Measurements from ENCODE around the gene CNTRL. TPM values are rescaled to one million over a fixed set of nuclear protein-coding genes. Genes with fewer than 3 reads are reported as not detected.

The CNTRL gene
- total RNA-seq, 1 donor from 2014 or later: 18.2 TPM

GRCh38 chr9:121153642-121154041 is 78.9 kb downstream of the CNTRL start:
- Mint-ChIP-seq H3K9me3 (ENCODE audit: low read depth) (no peaks in the 10 kb centered on the region), H3K36me3 (ENCODE audit: insufficient read depth) (peaks cover 20% of the 10 kb centered on the region), H3K27ac (no peak overlapping the region), H3K4me1 (ENCODE audit: low read depth) (no peaks in the 10 kb centered on the region), H3K4me3 (ENCODE audit: low read depth) (no peak overlapping the region), H3K27me3 (no peaks in the 10 kb centered on the region)
- TF ChIP-seq CTCF (IDR thresholded peaks at IDR 0.05; ENCODE audit: unreplicated experiment): no peak
- DNase-seq (ENCODE audit: low spot score, unreplicated experiment): no peak

DNA sequence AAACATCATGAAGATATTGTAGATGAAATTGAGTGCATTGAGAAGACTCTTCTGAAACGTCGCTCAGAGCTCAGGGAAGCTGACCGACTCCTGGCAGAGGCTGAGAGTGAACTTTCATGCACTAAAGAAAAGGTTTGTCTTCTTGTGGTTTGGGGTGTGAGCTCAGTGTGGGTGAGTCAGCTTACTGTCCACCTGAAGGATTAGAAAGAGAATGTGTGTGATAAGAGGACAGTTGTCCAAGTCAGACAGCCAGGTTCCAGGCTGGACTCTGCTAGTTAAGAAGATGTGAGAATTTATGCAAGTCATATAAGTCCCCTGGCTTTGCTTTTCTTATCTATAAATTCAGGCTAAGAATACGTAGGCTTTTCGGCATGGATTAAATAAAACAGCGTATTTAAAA is 80.0 kb downstream of the CNTRL start:
- H3K27ac Mint-ChIP-seq: no peak overlapping the region
- peaks cover 17% of the 10 kb centered on the region for H3K36me3 Mint-ChIP-seq (ENCODE audit: insufficient read depth)
- no peaks in the 10 kb centered on the region for H3K9me3 Mint-ChIP-seq (ENCODE audit: low read depth)
- no peaks in the 10 kb centered on the region for H3K4me1 Mint-ChIP-seq (ENCODE audit: low read depth)
- H3K27me3 Mint-ChIP-seq: no peaks in the 10 kb centered on the region
- DNase-seq (ENCODE audit: low spot score, unreplicated experiment): no peak
- H3K4me3 Mint-ChIP-seq (ENCODE audit: low read depth): no peak overlapping the region
- no peak for TF ChIP-seq CTCF (IDR thresholded peaks at IDR 0.05; ENCODE audit: unreplicated experiment)

DNA sequence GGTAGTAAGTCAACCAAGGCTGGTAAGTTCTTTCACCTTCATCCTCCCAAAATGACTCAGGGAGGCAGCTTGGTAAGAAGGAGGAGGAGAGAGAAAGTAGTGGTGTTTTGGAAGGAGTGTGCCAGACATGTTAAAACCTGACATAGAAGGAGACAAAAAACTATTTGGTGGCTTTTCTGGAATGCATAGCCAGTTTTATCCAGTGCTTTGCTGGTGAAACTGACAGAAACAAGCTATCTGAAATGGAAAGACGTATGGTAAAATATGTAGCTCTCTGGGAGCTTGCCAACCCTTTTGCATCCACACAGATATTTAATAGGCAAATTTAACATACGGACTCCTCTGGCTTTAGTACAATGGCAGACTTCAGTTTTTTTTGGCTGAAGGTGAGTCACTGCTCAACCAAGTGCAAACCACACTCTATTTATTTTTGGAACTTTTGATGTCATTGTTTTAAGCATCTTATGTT is 81.5 kb downstream of the CNTRL start:
- DNase-seq (ENCODE audit: low spot score, unreplicated experiment): no peak
- no peaks in the 10 kb centered on the region for H3K9me3 Mint-ChIP-seq (ENCODE audit: low read depth)
- H3K4me1 Mint-ChIP-seq (ENCODE audit: low read depth): no peaks in the 10 kb centered on the region
- H3K36me3 Mint-ChIP-seq (ENCODE audit: insufficient read depth): peaks cover 16% of the 10 kb centered on the region
- TF ChIP-seq CTCF (IDR thresholded peaks at IDR 0.05; ENCODE audit: unreplicated experiment): no peak
- H3K27me3 Mint-ChIP-seq: no peaks in the 10 kb centered on the region
- no peak overlapping the region for H3K27ac Mint-ChIP-seq
- no peak overlapping the region for H3K4me3 Mint-ChIP-seq (ENCODE audit: low read depth)

DNA sequence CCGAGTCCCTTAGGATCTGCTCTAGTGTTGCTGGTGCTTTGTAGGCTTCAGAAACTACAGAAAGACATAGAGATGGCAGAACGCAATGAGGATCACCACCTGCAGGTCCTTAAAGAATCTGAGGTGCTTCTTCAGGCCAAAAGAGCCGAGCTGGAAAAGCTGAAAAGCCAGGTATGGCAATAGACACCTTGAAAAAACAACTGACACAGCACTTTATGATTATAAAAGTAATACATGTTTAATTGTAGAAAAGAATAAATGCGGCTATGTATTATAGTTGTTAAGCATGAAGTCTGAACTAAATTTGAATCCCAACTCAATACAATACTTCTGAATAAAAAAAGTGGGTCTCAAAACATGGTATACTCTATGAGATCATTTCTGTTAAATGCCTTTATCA is 83.2 kb downstream of the CNTRL start:
- Mint-ChIP-seq H3K9me3 (ENCODE audit: low read depth) (no peaks in the 10 kb centered on the region), H3K4me3 (ENCODE audit: low read depth) (no peak overlapping the region), H3K36me3 (ENCODE audit: insufficient read depth) (peaks cover 15% of the 10 kb centered on the region), H3K4me1 (ENCODE audit: low read depth) (no peaks in the 10 kb centered on the region), H3K27me3 (no peaks in the 10 kb centered on the region), H3K27ac (no peak overlapping the region)
- no peak for DNase-seq (ENCODE audit: low spot score, unreplicated experiment)
- TF ChIP-seq CTCF (IDR thresholded peaks at IDR 0.05; ENCODE audit: unreplicated experiment): no peak

DNA sequence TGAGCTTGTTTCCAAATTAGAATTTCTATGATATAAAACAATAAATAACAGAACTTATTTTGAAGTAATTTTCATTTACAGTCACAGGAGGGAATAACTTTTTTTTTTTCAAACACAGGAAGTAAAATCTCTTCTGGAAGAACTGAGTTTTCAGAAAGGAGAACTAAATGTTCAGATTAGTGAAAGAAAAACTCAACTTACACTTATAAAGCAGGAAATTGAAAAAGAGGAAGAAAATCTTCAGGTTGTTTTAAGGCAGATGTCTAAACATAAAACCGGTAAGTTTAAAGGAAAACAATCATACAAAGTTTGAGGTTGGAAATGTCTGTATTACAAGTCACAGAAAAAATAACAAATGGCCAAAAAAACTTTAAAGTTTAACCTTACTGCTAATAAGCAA is 85.3 kb downstream of the CNTRL start:
- H3K4me3 Mint-ChIP-seq (ENCODE audit: low read depth): no peak overlapping the region
- H3K27ac Mint-ChIP-seq: no peak overlapping the region
- H3K9me3 Mint-ChIP-seq (ENCODE audit: low read depth): no peaks in the 10 kb centered on the region
- DNase-seq (ENCODE audit: low spot score, unreplicated experiment): no peak
- H3K4me1 Mint-ChIP-seq (ENCODE audit: low read depth): peaks cover 2% of the 10 kb centered on the region
- no peaks in the 10 kb centered on the region for H3K27me3 Mint-ChIP-seq
- peaks cover 20% of the 10 kb centered on the region for H3K36me3 Mint-ChIP-seq (ENCODE audit: insufficient read depth)
- no peak for TF ChIP-seq CTCF (IDR thresholded peaks at IDR 0.05; ENCODE audit: unreplicated experiment)
